K562 (cell line): ENCODE measurements around the gene TXNIP. TPM values are rescaled to one million over a fixed set of nuclear protein-coding genes. Genes with fewer than 3 reads are reported as not detected.

Experiments
- ARID2 ChIP-seq: fragments of 450-650 bp; IDR thresholded peaks from 2 replicates; pipeline ENCODE4 v1.6.1; 2017; ENCODE audit warnings: antibody characterized with exemption, mild to moderate bottlenecking
- BACH1 ChIP-seq: fragments of 200-800 bp; sonication (Bioruptor generic); IDR thresholded peaks from 2 replicates; pipeline ENCODE4 v1.6.1; 2016; ENCODE audit warnings: missing genetic modification characterization, missing compliant biosample characterization
- BRF1 ChIP-seq: IDR thresholded peaks from 3 replicates; pipeline ENCODE4 v1.6.1; 2011; ENCODE audit warnings: borderline replicate concordance, mild to moderate bottlenecking; ENCODE audit not compliant: insufficient read length; ENCODE audit errors: extremely low read depth
- CHAMP1 ChIP-seq: fragments of 450-650 bp; IDR thresholded peaks from 2 replicates; pipeline ENCODE4 v1.6.1; 2016; ENCODE audit warnings: mild to moderate bottlenecking
- FOXK1 ChIP-seq: sonication (generic); formaldehyde crosslinking; IDR thresholded peaks from 2 replicates; pipeline ENCODE4 v1.8.0; 2022; ENCODE audit warnings: missing genetic modification reagents, mild to moderate bottlenecking, borderline replicate concordance
- HDAC2 ChIP-seq: fragments of 450-650 bp; IDR thresholded peaks from 2 replicates; pipeline ENCODE4 v1.6.1; 2016; ENCODE audit warnings: mild to moderate bottlenecking
- HIVEP1 ChIP-seq: fragments of 250-450 bp; sonication (Bioruptor Pico); IDR thresholded peaks from 2 replicates; pipeline ENCODE4 v1.4.0; 2020; ENCODE audit warnings: mild to moderate bottlenecking
- IFI16 ChIP-seq: fragments of 250-450 bp; sonication (Bioruptor Pico); IDR thresholded peaks from 2 replicates; pipeline ENCODE4 v2.1.2; 2022; ENCODE audit warnings: mild to moderate bottlenecking, inconsistent platforms
- KLF1 ChIP-seq: fragments of 450-650 bp; IDR thresholded peaks from 2 replicates; pipeline ENCODE4 v1.6.1; 2016; ENCODE audit warnings: missing genetic modification characterization, missing compliant biosample characterization
- PHF21A ChIP-seq: fragments of 450-650 bp; IDR thresholded peaks from 2 replicates; pipeline ENCODE4 v1.6.1; 2017; ENCODE audit warnings: low read depth, borderline replicate concordance
- POLR2A ChIP-seq: fragments of 450-650 bp; conservative IDR thresholded peaks from 2 replicates; pipeline ENCODE4 v1.6.1; 2016
- POU5F1 ChIP-seq: fragments of 150-350 bp; IDR thresholded peaks from 2 replicates; pipeline ENCODE4 v1.6.1; 2014; ENCODE audit warnings: borderline replicate concordance, low read length, low read depth, mild to moderate bottlenecking; ENCODE audit not compliant: partially characterized antibody
- PTRF ChIP-seq: fragments of 450-650 bp; IDR thresholded peaks from 2 replicates; pipeline ENCODE4 v1.6.1; 2016; ENCODE audit warnings: mild to moderate bottlenecking, missing genetic modification characterization, missing compliant biosample characterization
- RAD21 ChIP-seq, 2 experiments: fragments of 250-450 bp in 1 of 2; fragments of 450-650 bp in 1 of 2; sonication (Bioruptor Pico) in 1 of 2; formaldehyde crosslinking in 1 of 2; IDR thresholded peaks in 1 of 2; conservative IDR thresholded peaks in 1 of 2; 2 replicates each; pipeline versions ENCODE4 v1.4.0 to v1.8.0; 2020 to 2022; ENCODE audit warnings: mild to moderate bottlenecking in 2 of 2, moderate library complexity in 1 of 2
- RFX5 ChIP-seq: IDR thresholded peaks from 2 replicates; pipeline ENCODE4 v1.6.1; 2011; ENCODE audit warnings: low read depth, mild to moderate bottlenecking, improper control_type of control experiment, low read length
- SNIP1 ChIP-seq: fragments of 450-650 bp; IDR thresholded peaks from 2 replicates; pipeline ENCODE4 v1.7.1; 2017; ENCODE audit warnings: low read depth, mild to moderate bottlenecking
- TAF9B ChIP-seq: fragments of 450-650 bp; IDR thresholded peaks from 2 replicates; pipeline ENCODE4 v1.6.1; 2018; ENCODE audit warnings: mild to moderate bottlenecking; ENCODE audit not compliant: partially characterized antibody
- ZKSCAN1 ChIP-seq: fragments of 150-350 bp; IDR thresholded peaks from 2 replicates; pipeline ENCODE4 v1.6.1; 2016; ENCODE audit warnings: low read depth, low read length
- ZNF239 ChIP-seq: fragments of 250-450 bp; sonication (Bioruptor Pico); IDR thresholded peaks from 2 replicates; pipeline ENCODE4 v1.4.0; 2020; ENCODE audit warnings: mild to moderate bottlenecking
- polyA plus RNA-seq, 8 experiments: library from polyadenylated mRNA; depleted of rRNA in 4 of 8; stranded (reverse) in 5 of 8; unstranded in 3 of 8; fragments of >200 nt; fragmentation: Nextera tagmentation in 2 of 8; fragmentation: Illumina TruSeq in 1 of 8; extraction: Ambion mirVana in 2 of 8; extraction: Trizol in 1 of 8; gene quantifications; 2 replicates each; pipeline versions ENCODE4 v1.2.1 to v1.2.3, GENCODE V29; 2011 to 2014; ENCODE audit warnings: inconsistent platforms in 1 of 8, missing spikeins in 1 of 8
- total RNA-seq, 7 experiments: library from RNA; depleted of rRNA in 6 of 7; stranded (reverse); fragments of >200 nt in 6 of 7; fragmentation: Illumina TruSeq in 2 of 7; extraction: Trizol in 2 of 7; gene quantifications; 2 replicates each; pipeline versions ENCODE4 v1.2.1 to v1.2.3, GENCODE V29; 2011 to 2021; ENCODE audit warnings: low replicate concordance in 1 of 7
- TF ChIP-seq, protein P1 (sequence below): conservative IDR thresholded peaks from 2 replicates; pipeline ENCODE4 v1.6.1; 2011; ENCODE audit warnings: low read depth, mild to moderate bottlenecking, low read length; ENCODE audit not compliant: control insufficient read depth
- TF ChIP-seq, protein P2 (sequence below), 2 experiments: fragments of 200-800 bp in 1 of 2; sonication (Bioruptor generic) in 1 of 2; sonication (generic) in 1 of 2; formaldehyde crosslinking in 1 of 2; IDR thresholded peaks in 1 of 2; conservative IDR thresholded peaks in 1 of 2; 2 replicates each; pipeline versions ENCODE4 v1.5.0 to v1.6.1; 2016 to 2020; ENCODE audit warnings: missing compliant biosample characterization in 1 of 2, missing genetic modification characterization in 1 of 2, missing genetic modification reagents in 1 of 2
- TF ChIP-seq, protein P3 (sequence below), 2 experiments: IDR thresholded peaks; 2 replicates each; pipeline ENCODE4 v1.6.1; 2011; ENCODE audit warnings: borderline replicate concordance in 1 of 2, control low read depth in 1 of 2, low read depth in 1 of 2, low read length in 1 of 2, mild to moderate bottlenecking in 1 of 2, mixed read lengths in 1 of 2, moderate library complexity in 1 of 2; ENCODE audit not compliant: insufficient read depth in 1 of 2, insufficient read length in 1 of 2, poor library complexity in 1 of 2, severe bottlenecking in 1 of 2; ENCODE audit errors: extremely low read depth in 1 of 2

Gene TXNIP
- total and polyA plus RNA-seq, 9 of the 15 experiments (the other 6 are each of a cell fraction or from before 2014, with no cell fraction given), result 120 to 499 (median 257) TPM

DNA sequence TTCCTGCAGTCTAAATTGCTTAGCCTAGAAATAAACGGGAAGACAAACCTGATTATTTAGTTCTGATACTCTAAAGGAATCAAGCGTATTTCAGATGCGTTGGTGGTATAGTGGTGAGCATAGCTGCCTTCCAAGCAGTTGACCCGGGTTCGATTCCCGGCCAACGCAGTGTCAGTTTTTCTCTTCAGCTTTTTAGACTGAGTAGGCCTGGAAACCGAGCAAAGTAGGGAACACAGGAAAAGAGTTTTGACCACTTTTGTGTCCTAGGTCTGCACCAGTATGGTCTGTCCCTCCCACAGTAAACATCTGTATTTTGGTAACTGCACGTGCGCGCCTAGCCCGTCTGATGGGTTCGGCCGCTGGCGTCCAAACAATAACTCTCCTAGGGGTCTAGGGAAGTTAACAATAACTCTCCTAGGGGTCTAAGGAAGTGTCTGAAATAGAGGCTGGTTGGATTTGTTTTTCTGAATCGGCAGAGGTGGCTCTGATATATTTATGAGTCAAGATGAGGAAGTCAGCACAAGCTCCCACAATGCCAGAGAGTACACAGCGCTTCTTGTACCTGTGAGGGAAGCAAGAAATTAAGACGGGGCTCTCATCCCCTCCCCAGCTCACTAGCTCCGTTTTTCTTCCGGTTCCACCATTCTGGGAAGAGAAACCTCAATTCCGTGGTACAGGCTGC is 40.7 kb upstream of the TXNIP start (continued):
- TF ChIP-seq, protein P1, sequence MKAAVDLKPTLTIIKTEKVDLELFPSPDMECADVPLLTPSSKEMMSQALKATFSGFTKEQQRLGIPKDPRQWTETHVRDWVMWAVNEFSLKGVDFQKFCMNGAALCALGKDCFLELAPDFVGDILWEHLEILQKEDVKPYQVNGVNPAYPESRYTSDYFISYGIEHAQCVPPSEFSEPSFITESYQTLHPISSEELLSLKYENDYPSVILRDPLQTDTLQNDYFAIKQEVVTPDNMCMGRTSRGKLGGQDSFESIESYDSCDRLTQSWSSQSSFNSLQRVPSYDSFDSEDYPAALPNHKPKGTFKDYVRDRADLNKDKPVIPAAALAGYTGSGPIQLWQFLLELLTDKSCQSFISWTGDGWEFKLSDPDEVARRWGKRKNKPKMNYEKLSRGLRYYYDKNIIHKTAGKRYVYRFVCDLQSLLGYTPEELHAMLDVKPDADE, result peak; percentile 87
- TF ChIP-seq BRF1, result no peak
- TF ChIP-seq FOXK1 (CRISPR knock-in tag), result no peak; the same call in 1 of the 2 replicates
- TF ChIP-seq HDAC2, result no peak
- no peak for TF ChIP-seq ARID2
- no peak for TF ChIP-seq POLR2A
- TF ChIP-seq KLF1 (tag), result no peak
- TF ChIP-seq POU5F1, result no peak
- peak; percentile 32; the same call in 1 of the 2 replicates for TF ChIP-seq ZNF239
- TF ChIP-seq ZKSCAN1, result no peak
- no peak for TF ChIP-seq IFI16 (CRISPR knock-in tag)
- TF ChIP-seq HIVEP1 (CRISPR knock-in tag), result no peak
- TF ChIP-seq RAD21 (CRISPR knock-in tag; conservative IDR thresholded peaks at IDR 0.05 in 1 of 2, IDR thresholded peaks at IDR 0.05 in 1 of 2), result peak in 1 of 2 experiments; percentile 9; a peak in 1 of 4 replicates
- TF ChIP-seq, protein P2, sequence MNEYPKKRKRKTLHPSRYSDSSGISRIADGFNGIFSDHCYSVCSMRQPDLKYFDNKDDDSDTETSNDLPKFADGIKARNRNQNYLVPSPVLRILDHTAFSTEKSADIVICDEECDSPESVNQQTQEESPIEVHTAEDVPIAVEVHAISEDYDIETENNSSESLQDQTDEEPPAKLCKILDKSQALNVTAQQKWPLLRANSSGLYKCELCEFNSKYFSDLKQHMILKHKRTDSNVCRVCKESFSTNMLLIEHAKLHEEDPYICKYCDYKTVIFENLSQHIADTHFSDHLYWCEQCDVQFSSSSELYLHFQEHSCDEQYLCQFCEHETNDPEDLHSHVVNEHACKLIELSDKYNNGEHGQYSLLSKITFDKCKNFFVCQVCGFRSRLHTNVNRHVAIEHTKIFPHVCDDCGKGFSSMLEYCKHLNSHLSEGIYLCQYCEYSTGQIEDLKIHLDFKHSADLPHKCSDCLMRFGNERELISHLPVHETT (CRISPR knock-in tag; conservative IDR thresholded peaks at IDR 0.05 in 1 of 2, IDR thresholded peaks at IDR 0.05 in 1 of 2), result no peak
- TF ChIP-seq CHAMP1, result peak; percentile 91
- TF ChIP-seq RFX5, result peak; percentile 72; the same call in 1 of the 2 replicates
- peak; percentile 74; the same call in 1 of the 2 replicates for TF ChIP-seq PHF21A
- TF ChIP-seq TAF9B, result peak; percentile 30
- TF ChIP-seq, protein P3, sequence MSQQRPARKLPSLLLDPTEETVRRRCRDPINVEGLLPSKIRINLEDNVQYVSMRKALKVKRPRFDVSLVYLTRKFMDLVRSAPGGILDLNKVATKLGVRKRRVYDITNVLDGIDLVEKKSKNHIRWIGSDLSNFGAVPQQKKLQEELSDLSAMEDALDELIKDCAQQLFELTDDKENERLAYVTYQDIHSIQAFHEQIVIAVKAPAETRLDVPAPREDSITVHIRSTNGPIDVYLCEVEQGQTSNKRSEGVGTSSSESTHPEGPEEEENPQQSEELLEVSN (IDR thresholded peaks at IDR 0.05; ENCODE audit: borderline replicate concordance in 1 of 2, extremely low read depth in 1 of 2, insufficient read depth in 1 of 2, insufficient read length in 1 of 2, low read depth in 1 of 2, low read length in 1 of 2, poor library complexity in 1 of 2, severe bottlenecking in 1 of 2), result peak in 1 of 2 experiments; percentile 13
- no peak for TF ChIP-seq PTRF (tag)
- no peak for TF ChIP-seq SNIP1
- TF ChIP-seq BACH1 (tag), result peak; percentile 56; the same call in 1 of the 2 replicates
